ENCODE measurements around the gene OGDH. TPM values are rescaled to one million over a fixed set of nuclear protein-coding genes. Genes with fewer than 3 reads are reported as not detected.
"Not testable (repeated sequence)": the region's sequence is repeated elsewhere in the genome, so short reads cannot be mapped to it uniquely, and the experiment has no call there.

The OGDH gene
- total and polyA plus RNA-seq, 2 experiments from 2014 or later, result 13.5 to 76.9 TPM

GRCh38 chr7:44724276-44724675 is 117.8 kb downstream of the OGDH start:
- H3K4me1 ChIP-seq (ENCODE audit: insufficient read depth), result no peaks in the 10 kb centered on the region
- H3K4me1 Mint-ChIP-seq, result no peaks in the 10 kb centered on the region
- no peak overlapping the region for H3K4me3 ChIP-seq
- H3K9me3 Mint-ChIP-seq, result peaks cover 19% of the 10 kb centered on the region; the same call in 2 of the 3 replicates
- no peaks in the 10 kb centered on the region for H3K9me2 ChIP-seq (ENCODE audit: insufficient read depth)
- H3F3A ChIP-seq (replicated peaks; ENCODE audit: low read depth), result no peaks in the 10 kb centered on the region
- DNase-seq (ENCODE audit: low spot score), result no peak
- peaks cover 3% of the 10 kb centered on the region for H3K27me3 Mint-ChIP-seq (ENCODE audit: insufficient read depth, low read depth, poor library complexity)
- H3K27me3 ChIP-seq (ENCODE audit: insufficient read depth), result no peaks in the 10 kb centered on the region
- no peak for TF ChIP-seq ETS1 (IDR thresholded peaks at IDR 0.05)
- no peak for TF ChIP-seq EZH2phosphoT487 (IDR thresholded peaks at IDR 0.05; ENCODE audit: unreplicated experiment)
- no peak for TF ChIP-seq ZNF114 (CRISPR knock-in tag; IDR thresholded peaks at IDR 0.05)
- no peak for TF ChIP-seq CTCF (conservative IDR thresholded peaks at IDR 0.05; ENCODE audit: low read depth in 2 of 2)
- no peak for TF ChIP-seq ZNF331 (CRISPR knock-in tag; IDR thresholded peaks at IDR 0.05; ENCODE audit: low read depth)
- TF ChIP-seq JUNB (IDR thresholded peaks at IDR 0.05; ENCODE audit: unreplicated experiment), result no peak
- no peak for TF ChIP-seq CREB1 (CRISPR knock-in tag; IDR thresholded peaks at IDR 0.05; ENCODE audit: low read depth)
- TF ChIP-seq STAT1 (IDR thresholded peaks at IDR 0.05; ENCODE audit: unreplicated experiment), result no peak
- TF ChIP-seq POLR2AphosphoS5 (IDR thresholded peaks at IDR 0.05; ENCODE audit: low read depth), result no peak
- no peaks in the 10 kb centered on the region for H3K79me2 ChIP-seq (replicated peaks; ENCODE audit: insufficient read depth)
- H3K4me3 Mint-ChIP-seq, result no peak overlapping the region
- no peak overlapping the region for H3K27ac Mint-ChIP-seq
- no peak overlapping the region for H3K4me2 ChIP-seq
- ATAC-seq, result no peak
- no peak overlapping the region for H3K27ac ChIP-seq (ENCODE audit: low read depth)
- no peaks in the 10 kb centered on the region for H3K36me3 ChIP-seq (ENCODE audit: insufficient read depth)
- H4K20me1 ChIP-seq (replicated peaks; ENCODE audit: insufficient read depth), result no peaks in the 10 kb centered on the region
- H2AFZ ChIP-seq, result no peak overlapping the region
- peaks cover 2% of the 10 kb centered on the region; the same call in 2 of the 3 replicates for H3K36me3 Mint-ChIP-seq (ENCODE audit: low read depth)

- H3F3A ChIP-seq (replicated peaks; ENCODE audit: low read depth); H3K36me3 ChIP-seq (ENCODE audit: insufficient read depth); H3K4me2 ChIP-seq; H3K9me2 ChIP-seq (ENCODE audit: insufficient read depth); H3K4me1 Mint-ChIP-seq; DNase-seq (ENCODE audit: low spot score); H3K36me3 Mint-ChIP-seq (ENCODE audit: low read depth); H3K4me1 ChIP-seq (ENCODE audit: insufficient read depth); H3K27ac Mint-ChIP-seq; H3K79me2 ChIP-seq (replicated peaks; ENCODE audit: insufficient read depth); H3K27me3 Mint-ChIP-seq (ENCODE audit: insufficient read depth, low read depth, poor library complexity); H3K27me3 ChIP-seq (ENCODE audit: insufficient read depth); H3K4me3 ChIP-seq; ATAC-seq; H4K20me1 ChIP-seq (replicated peaks; ENCODE audit: insufficient read depth); H3K4me3 Mint-ChIP-seq; H3K27ac ChIP-seq (ENCODE audit: low read depth); H3K9me3 Mint-ChIP-seq: not testable (repeated sequence)
- peak overlapping the region; percentile 86; the same call in 1 of the 2 replicates for H2AFZ ChIP-seq
Observed at GRCh38 chr7:44726250-44726649, 119.8 kb downstream of the OGDH start.

Data from GM23338 (cell line).